ENCODE data around the gene MUC15.

MUC15 gene

GRCh38 chr11:26584818-26585217, 12.8 kb upstream of the MUC15 start:
- H3K27ac ChIP-seq (replicated peaks) = no peak overlapping the region
- no peak for DNase-seq (ENCODE audit: low read depth in 1 of 2, low spot score in 1 of 2)
- H3K4me3 ChIP-seq (replicated peaks; ENCODE audit: insufficient read depth, low read length) = no peak overlapping the region
- no peaks in the 10 kb centered on the region for H3K27me3 ChIP-seq (ENCODE audit: insufficient read depth, poor library complexity, severe bottlenecking)
- no peak for TF ChIP-seq CTCF (IDR thresholded peaks at IDR 0.05; ENCODE audit: insufficient read depth, low read length)
- no peak for TF ChIP-seq REST (IDR thresholded peaks at IDR 0.05; ENCODE audit: insufficient replicate concordance, low read depth)
- no peak for TF ChIP-seq GABPA (IDR thresholded peaks at IDR 0.05; ENCODE audit: low read depth)
- TF ChIP-seq SPI1 (IDR thresholded peaks at IDR 0.05; ENCODE audit: borderline replicate concordance, low read depth) = no peak
- no peak for TF ChIP-seq POLR2AphosphoS5 (IDR thresholded peaks at IDR 0.05; ENCODE audit: low read depth)

GRCh38 chr11:26583550-26583949, 11.5 kb upstream of the MUC15 start:
- Histone ChIP-seq H3K4me3 (replicated peaks; ENCODE audit: insufficient read depth, low read length) (no peak overlapping the region), H3K27ac (replicated peaks) (no peak overlapping the region), H3K27me3 (ENCODE audit: insufficient read depth, poor library complexity, severe bottlenecking) (no peaks in the 10 kb centered on the region)
- TF ChIP-seq GABPA (IDR thresholded peaks at IDR 0.05; ENCODE audit: low read depth) (no peak), REST (IDR thresholded peaks at IDR 0.05; ENCODE audit: insufficient replicate concordance, low read depth) (no peak), SPI1 (IDR thresholded peaks at IDR 0.05; ENCODE audit: borderline replicate concordance, low read depth) (no peak), POLR2AphosphoS5 (IDR thresholded peaks at IDR 0.05; ENCODE audit: low read depth) (no peak), CTCF (IDR thresholded peaks at IDR 0.05; ENCODE audit: insufficient read depth, low read length) (no peak)
- DNase-seq (ENCODE audit: low read depth in 1 of 2, low spot score in 1 of 2) = peak in 1 of 2 experiments; percentile 12

- Histone ChIP-seq H3K4me3 (replicated peaks; ENCODE audit: insufficient read depth, low read length) (no peak overlapping the region), H3K27ac (replicated peaks) (no peak overlapping the region), H3K27me3 (ENCODE audit: insufficient read depth, poor library complexity, severe bottlenecking) (no peaks in the 10 kb centered on the region)
- TF ChIP-seq GABPA (IDR thresholded peaks at IDR 0.05; ENCODE audit: low read depth) (no peak), CTCF (IDR thresholded peaks at IDR 0.05; ENCODE audit: insufficient read depth, low read length) (no peak), SPI1 (IDR thresholded peaks at IDR 0.05; ENCODE audit: borderline replicate concordance, low read depth) (no peak)
- no peak for DNase-seq (ENCODE audit: low read depth in 1 of 2, low spot score in 1 of 2)
Observed at GRCh38 chr11:26580929-26581328, 8.9 kb upstream of the MUC15 start.

GRCh38 chr11:26579683-26580082, 7.6 kb upstream of the MUC15 start:
- H3K27ac ChIP-seq (replicated peaks) = no peak overlapping the region
- TF ChIP-seq POLR2AphosphoS5 (IDR thresholded peaks at IDR 0.05; ENCODE audit: low read depth) = no peak
- TF ChIP-seq REST (IDR thresholded peaks at IDR 0.05; ENCODE audit: insufficient replicate concordance, low read depth) = no peak
- no peak for TF ChIP-seq SPI1 (IDR thresholded peaks at IDR 0.05; ENCODE audit: borderline replicate concordance, low read depth)
- TF ChIP-seq GABPA (IDR thresholded peaks at IDR 0.05; ENCODE audit: low read depth) = no peak
- no peak for TF ChIP-seq CTCF (IDR thresholded peaks at IDR 0.05; ENCODE audit: insufficient read depth, low read length)
- no peak for DNase-seq (ENCODE audit: low read depth in 1 of 2, low spot score in 1 of 2)
- H3K27me3 ChIP-seq (ENCODE audit: insufficient read depth, poor library complexity, severe bottlenecking) = no peaks in the 10 kb centered on the region
- H3K4me3 ChIP-seq (replicated peaks; ENCODE audit: insufficient read depth, low read length) = no peak overlapping the region

Measured in HL-60 (cell line).